Activated T-helper 2 cell treated with anti-CD3 and anti-CD28 coated beads, Interferon-gamma antibody, Interleukin-2, Interleukin-4, amounts not matched to agents 10 μg/mL and 5 μg/mL and 100 μg/mL, durations not matched to agents 14 hours and 24 hours and 36 hours (primary cell): Measurements from ENCODE around the gene SEMA5A. TPM values are rescaled to one million over a fixed set of nuclear protein-coding genes. Genes with fewer than 3 reads are reported as not detected.

Experiments
- DNase-seq: peaks from one replicate; pipeline ENCODE4 v3.0.0; 2021; ENCODE audit warnings: low spot score
- H3K27ac Mint-ChIP-seq: one replicate; pipeline ENCODE4 v1.8.0; 2021; ENCODE audit warnings: mixed read lengths
- H3K27me3 Mint-ChIP-seq: one replicate; pipeline ENCODE4 v1.8.0; 2021; ENCODE audit warnings: low read depth, mixed read lengths
- H3K36me3 Mint-ChIP-seq: one replicate; pipeline ENCODE4 v1.8.0; 2021; ENCODE audit warnings: low read depth, mixed read lengths
- H3K4me1 Mint-ChIP-seq: one replicate; pipeline ENCODE4 v1.8.0; 2021; ENCODE audit warnings: low read depth, mixed read lengths
- H3K4me3 Mint-ChIP-seq: one replicate; pipeline ENCODE4 v1.8.0; 2021; ENCODE audit warnings: low read depth, mild to moderate bottlenecking, moderate library complexity, mixed read lengths
- H3K9me3 Mint-ChIP-seq: one replicate; pipeline ENCODE4 v1.8.0; 2021; ENCODE audit warnings: mixed read lengths
- intact Hi-C: fragments of 100-400 bp; cut with micrococcal nuclease; formaldehyde crosslinking; loops from one replicate; pipeline ENCODE4 v1.15.1; 2023
- total RNA-seq: library from RNA; stranded (reverse); gene quantifications from 2 replicates; pipeline ENCODE4 v1.2.3, GENCODE V29; 2022

The SEMA5A gene
- total RNA-seq, 1 donor from 2014 or later, result 0.27 TPM

DNA sequence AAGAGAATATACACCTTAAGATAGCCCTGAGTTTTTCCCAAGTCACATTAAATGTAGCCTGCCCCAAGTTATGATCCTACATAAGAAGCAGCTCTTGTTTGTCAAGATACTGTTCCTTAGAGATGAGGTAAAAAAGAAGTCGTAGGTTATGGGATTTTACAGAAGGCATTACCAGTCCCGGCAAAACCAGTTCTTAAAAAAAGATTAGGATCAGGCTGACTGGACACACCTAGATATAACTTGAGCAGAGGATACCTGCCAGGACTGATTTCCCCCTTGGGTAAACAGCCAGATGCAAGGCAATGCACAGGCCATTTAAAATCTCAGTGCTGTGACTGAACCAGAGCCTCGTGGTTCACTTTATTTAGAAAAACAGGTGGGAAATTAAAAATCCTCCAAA, 14.1 kb upstream of the SEMA5A start:
- Mint-ChIP-seq H3K4me1 (no peaks in the 10 kb centered on the region), H3K9me3 (no peaks in the 10 kb centered on the region), H3K27ac (no peak overlapping the region), H3K4me3 (no peak overlapping the region), H3K36me3 (no peaks in the 10 kb centered on the region), H3K27me3 (no peaks in the 10 kb centered on the region)
- intact Hi-C loops, result no loop called here
- DNase-seq, result no peak

GRCh38 chr5:9558319-9558965, 12.6 kb upstream of the SEMA5A start:
- Mint-ChIP-seq H3K4me3 (no peak overlapping the region), H3K27me3 (no peaks in the 10 kb centered on the region), H3K4me1 (no peaks in the 10 kb centered on the region), H3K36me3 (no peaks in the 10 kb centered on the region), H3K27ac (no peak overlapping the region), H3K9me3 (no peaks in the 10 kb centered on the region)
- no peak for DNase-seq
- intact Hi-C loops, result no loop called here

DNA sequence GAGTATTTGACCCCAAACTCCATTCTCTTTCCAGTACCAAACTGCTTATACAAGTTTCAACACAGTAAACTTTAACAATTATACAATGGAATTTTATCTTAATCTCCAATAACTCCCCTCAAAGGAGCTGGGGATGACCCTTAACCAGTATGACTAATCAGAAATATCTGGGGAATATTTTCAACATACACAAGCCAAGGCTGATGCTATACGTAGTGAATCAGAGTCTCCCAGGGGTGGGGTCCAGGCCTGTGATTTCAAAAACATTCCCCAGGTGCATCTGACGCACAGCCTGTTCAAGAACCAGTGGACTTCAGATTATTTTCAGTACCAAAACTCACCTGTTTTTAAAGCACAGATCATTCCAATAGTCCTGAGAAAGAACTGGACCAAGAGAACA, 11.8 kb upstream of the SEMA5A start:
- Mint-ChIP-seq H3K27me3 (no peaks in the 10 kb centered on the region), H3K4me3 (no peak overlapping the region), H3K36me3 (no peaks in the 10 kb centered on the region)

DNA sequence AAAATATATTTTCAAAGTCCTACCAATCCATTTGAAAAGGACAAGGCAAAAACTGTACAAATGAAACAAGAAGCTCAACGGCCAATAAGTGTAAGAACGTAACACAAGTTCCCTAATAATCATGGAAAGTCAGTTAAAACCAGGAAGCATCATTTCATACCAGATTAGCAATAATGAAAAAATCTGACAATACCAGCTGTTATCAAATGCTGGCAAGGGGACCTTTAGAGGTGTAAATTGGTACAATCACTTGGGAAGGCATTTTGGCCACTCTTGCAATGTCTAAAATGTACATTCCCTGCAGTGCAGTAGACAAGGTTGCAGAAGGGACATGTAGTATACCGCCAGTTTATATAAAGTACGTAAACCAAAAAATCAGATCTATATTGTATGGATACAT, 10.1 kb upstream of the SEMA5A start:
- Mint-ChIP-seq H3K9me3 (no peaks in the 10 kb centered on the region), H3K4me3 (no peak overlapping the region), H3K27ac (no peak overlapping the region), H3K27me3 (no peaks in the 10 kb centered on the region), H3K36me3 (no peaks in the 10 kb centered on the region), H3K4me1 (no peaks in the 10 kb centered on the region)
- no peak for DNase-seq
- intact Hi-C loops, result no loop called here

More for the DNA sequence above, 11.8 kb upstream of the SEMA5A start:
- Mint-ChIP-seq H3K27ac (no peak overlapping the region), H3K4me1 (no peaks in the 10 kb centered on the region), H3K9me3 (no peaks in the 10 kb centered on the region)
- DNase-seq, result no peak
- intact Hi-C loops, result no loop called here

- Mint-ChIP-seq H3K27me3 (no peaks in the 10 kb centered on the region), H3K9me3 (no peaks in the 10 kb centered on the region), H3K27ac (no peak overlapping the region), H3K4me3 (no peak overlapping the region), H3K4me1 (no peaks in the 10 kb centered on the region), H3K36me3 (no peaks in the 10 kb centered on the region)
- intact Hi-C loops, result no loop called here
- DNase-seq, result no peak
Measured at GRCh38 chr5:9554122-9554521, 8.2 kb upstream of the SEMA5A start.

DNA sequence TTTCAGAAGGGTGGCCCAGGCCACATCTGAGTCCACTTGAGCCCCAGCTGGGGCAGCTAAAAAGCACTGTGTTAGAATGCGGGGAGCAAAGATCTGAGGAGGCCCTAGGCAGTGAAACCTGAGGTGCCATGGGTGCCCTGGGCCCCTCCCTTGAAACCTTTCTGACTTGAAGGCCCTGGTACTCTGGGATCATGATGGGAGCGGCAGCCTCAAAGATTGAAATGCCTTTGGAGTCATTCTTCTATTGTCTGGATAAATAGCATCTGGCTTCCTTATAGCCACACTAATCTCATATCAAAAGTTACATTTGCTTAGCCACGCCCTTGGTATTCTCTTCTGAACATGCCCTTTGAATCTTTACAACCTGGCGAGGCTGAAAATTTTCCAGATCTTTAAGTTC, 7.7 kb upstream of the SEMA5A start:
- Mint-ChIP-seq H3K27me3 (no peaks in the 10 kb centered on the region), H3K4me3 (no peak overlapping the region), H3K9me3 (no peaks in the 10 kb centered on the region), H3K27ac (no peak overlapping the region), H3K36me3 (no peaks in the 10 kb centered on the region), H3K4me1 (no peaks in the 10 kb centered on the region)
- DNase-seq, result no peak
- intact Hi-C loops, result no loop called here

- no peak overlapping the region for H3K4me3 Mint-ChIP-seq
- intact Hi-C loops, result no loop called here
- H3K36me3 Mint-ChIP-seq, result no peaks in the 10 kb centered on the region
- no peak for DNase-seq
- H3K9me3 Mint-ChIP-seq, result no peaks in the 10 kb centered on the region
- H3K27ac Mint-ChIP-seq, result no peak overlapping the region
- H3K27me3 Mint-ChIP-seq, result peaks cover 4% of the 10 kb centered on the region
- no peaks in the 10 kb centered on the region for H3K4me1 Mint-ChIP-seq
Measured at GRCh38 chr5:9551567-9552537, 6.0 kb upstream of the SEMA5A start.

- Mint-ChIP-seq H3K27ac (no peak overlapping the region), H3K4me3 (no peak overlapping the region), H3K9me3 (no peaks in the 10 kb centered on the region), H3K36me3 (no peaks in the 10 kb centered on the region), H3K27me3 (peaks cover 11% of the 10 kb centered on the region), H3K4me1 (no peaks in the 10 kb centered on the region)
- intact Hi-C loops, result no loop called here
- DNase-seq, result no peak
Measured at GRCh38 chr5:9549941-9550340, 4.1 kb upstream of the SEMA5A start.

- H3K4me1 Mint-ChIP-seq, result peaks cover 3% of the 10 kb centered on the region
- peaks cover 21% of the 10 kb centered on the region for H3K27me3 Mint-ChIP-seq
- no peaks in the 10 kb centered on the region for H3K9me3 Mint-ChIP-seq
- H3K36me3 Mint-ChIP-seq, result no peaks in the 10 kb centered on the region
- intact Hi-C loops, result no loop called here
- no peak overlapping the region for H3K4me3 Mint-ChIP-seq
- H3K27ac Mint-ChIP-seq, result no peak overlapping the region
- no peak for DNase-seq
Measured at GRCh38 chr5:9547122-9547947, 1.5 kb upstream of the SEMA5A start.

DNA sequence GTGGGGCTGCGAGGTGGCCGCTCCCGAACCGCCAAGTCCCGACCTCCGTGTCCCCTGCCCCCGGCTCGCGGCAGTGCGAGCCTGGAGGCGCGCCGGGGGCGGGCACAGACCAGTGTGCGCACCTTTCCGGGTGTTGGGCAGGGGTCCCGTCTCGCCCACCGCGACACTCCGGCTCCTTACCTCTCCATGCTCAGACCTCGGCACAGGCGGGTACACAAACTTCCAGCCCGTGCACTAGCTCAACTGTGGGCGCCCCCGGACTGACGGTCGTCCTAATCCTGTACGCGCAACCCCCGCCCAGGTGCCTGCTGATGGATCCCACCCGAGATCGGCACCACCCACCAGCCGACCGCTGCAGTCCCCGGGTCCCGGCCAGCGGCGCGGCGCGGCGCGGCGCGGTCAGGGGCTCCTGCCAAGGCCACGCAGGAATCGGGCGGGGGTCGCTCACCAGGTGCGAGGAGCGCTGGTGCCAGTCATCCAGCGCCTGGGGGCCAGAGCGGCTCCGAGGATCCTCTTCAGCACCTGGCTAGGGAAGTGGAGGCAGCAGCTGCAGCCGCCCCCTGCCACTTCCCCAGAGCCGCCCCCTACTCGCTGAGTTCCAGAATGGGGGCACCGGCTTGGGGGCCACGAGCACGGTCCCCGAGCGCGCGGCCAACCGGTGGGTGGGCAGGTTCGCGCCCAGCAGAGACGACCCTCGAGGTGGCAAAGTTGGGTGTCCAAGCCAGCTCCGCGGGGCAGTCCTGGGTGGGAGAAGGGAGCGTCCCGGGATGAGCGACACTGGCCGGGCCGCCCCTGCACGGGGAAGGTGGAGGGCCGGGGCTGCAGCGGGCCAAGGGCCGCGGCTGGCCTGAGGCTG, 511 bp downstream of the SEMA5A start:
- Mint-ChIP-seq H3K9me3 (no peaks in the 10 kb centered on the region), H3K27me3 (peaks cover 21% of the 10 kb centered on the region), H3K27ac (no peak overlapping the region), H3K4me1 (peaks cover 6% of the 10 kb centered on the region), H3K4me3 (peak overlapping the region; percentile 33), H3K36me3 (no peaks in the 10 kb centered on the region)
- intact Hi-C loops, result loop anchor here (2.0 kb wide), 1 partner anchor 183 kb away; no protein-coding TSS in a partner anchor
- DNase-seq, result no peak

DNA sequence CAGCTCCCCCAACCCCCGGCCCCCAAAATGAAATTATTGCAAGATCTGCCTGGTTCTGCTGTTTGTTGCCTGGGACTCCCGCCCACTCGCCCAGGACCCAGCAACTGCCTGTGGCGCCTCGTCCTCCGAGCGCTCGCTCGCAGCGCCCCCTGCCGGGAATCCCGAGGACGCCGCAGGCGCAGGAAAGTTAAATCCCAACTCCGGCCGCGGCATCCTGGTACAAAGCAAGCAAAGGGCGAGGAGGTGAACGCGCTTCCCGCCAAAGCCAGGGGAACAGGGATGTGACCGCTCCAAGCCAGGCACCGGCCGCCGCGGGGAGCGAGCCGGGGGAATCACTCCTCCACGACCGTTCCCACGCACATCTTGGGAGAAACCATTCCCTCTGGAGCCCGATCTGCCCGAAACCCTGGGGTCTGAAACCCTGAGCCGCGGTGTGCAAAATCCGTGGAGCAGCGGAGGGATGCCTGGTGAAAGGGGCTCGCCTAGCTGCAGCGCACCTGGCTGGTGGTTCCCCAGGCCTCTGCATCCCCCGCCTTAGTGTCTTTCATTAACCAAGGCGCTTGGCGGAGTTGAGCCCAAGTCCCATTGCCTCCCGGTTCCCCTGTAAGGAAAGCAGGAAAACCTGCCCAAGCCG, 1.3 kb downstream of the SEMA5A start:
- H3K27me3 Mint-ChIP-seq, result peaks cover 21% of the 10 kb centered on the region
- intact Hi-C loops, result loop anchor here (2.0 to 5.0 kb wide), 2 partner anchors 182 to 1617 kb away; no protein-coding TSS in a partner anchor
- H3K9me3 Mint-ChIP-seq, result no peaks in the 10 kb centered on the region
- no peaks in the 10 kb centered on the region for H3K36me3 Mint-ChIP-seq
- DNase-seq, result no peak
- H3K27ac Mint-ChIP-seq, result peak overlapping the region; percentile 55
- H3K4me1 Mint-ChIP-seq, result peaks cover 6% of the 10 kb centered on the region
- peak overlapping the region; percentile 71 for H3K4me3 Mint-ChIP-seq
